Neuronal stem cell (in vitro differentiated cells): ENCODE measurements around the gene PSTPIP2.
"Not testable (repeated sequence)": the region's sequence is repeated elsewhere in the genome, so short reads cannot be mapped to it uniquely, and the experiment has no call there.

ENCODE experiments used
- DNase-seq: peaks from one replicate; pipeline ENCODE4 v3.0.0-alpha.2; 2013; ENCODE audit warnings: low spot score
- H2AFZ ChIP-seq: one replicate; pipeline ENCODE4 v1.6.1; 2013; ENCODE audit warnings: mild to moderate bottlenecking, low read length, inconsistent platforms
- H2AK5ac ChIP-seq: 2 replicates; pipeline ENCODE4 v1.6.1; 2013; ENCODE audit warnings: low read depth, mild to moderate bottlenecking, inconsistent platforms, low read length, moderate library complexity, mixed read lengths
- H2BK120ac ChIP-seq: 2 replicates; pipeline ENCODE4 v1.6.1; 2013; ENCODE audit warnings: low read depth, mild to moderate bottlenecking, inconsistent platforms, low read length, moderate library complexity, mixed read lengths
- H2BK12ac ChIP-seq: one replicate; pipeline ENCODE4 v1.6.1; 2013; ENCODE audit warnings: low read length, inconsistent platforms
- H2BK15ac ChIP-seq: 2 replicates; pipeline ENCODE4 v1.6.1; 2013; ENCODE audit warnings: mild to moderate bottlenecking, low read length, inconsistent platforms, mixed read lengths
- H2BK5ac ChIP-seq: one replicate; pipeline ENCODE4 v1.6.1; 2013; ENCODE audit warnings: inconsistent platforms, mild to moderate bottlenecking, low read length, moderate library complexity
- H3K14ac ChIP-seq: one replicate; pipeline ENCODE4 v1.6.1; 2013; ENCODE audit warnings: low read length, inconsistent platforms
- H3K18ac ChIP-seq: 2 replicates; pipeline ENCODE4 v1.6.1; 2013; ENCODE audit warnings: low read length, inconsistent platforms
- H3K23ac ChIP-seq: 2 replicates; pipeline ENCODE4 v1.6.1; 2013; ENCODE audit warnings: low read depth, mild to moderate bottlenecking, mixed read lengths, low read length, inconsistent platforms; ENCODE audit not compliant: poor library complexity
- H3K27ac ChIP-seq: replicated peaks from 3 replicates; pipeline ENCODE4 v1.5.1; 2013; ENCODE audit warnings: low read length, inconsistent platforms
- H3K27me3 ChIP-seq, 3 experiments: 2 replicates each; pipeline ENCODE4 v1.6.1; 2013; ENCODE audit warnings: low read length in 3 of 3, mild to moderate bottlenecking in 2 of 3, inconsistent platforms in 1 of 3, low read depth in 1 of 3, mixed read lengths in 1 of 3, moderate library complexity in 1 of 3; ENCODE audit not compliant: control insufficient read depth in 3 of 3, insufficient read depth in 3 of 3
- H3K36me3 ChIP-seq, 2 donors: replicated peaks in 1 of 2; 2 replicates each; pipeline ENCODE4 v1.6.1; 2013; ENCODE audit warnings: low read length in 2 of 2; ENCODE audit not compliant: control insufficient read depth in 2 of 2, insufficient read depth in 2 of 2
- H3K4ac ChIP-seq: 2 replicates; pipeline ENCODE4 v1.6.1; 2013; ENCODE audit warnings: inconsistent platforms, mild to moderate bottlenecking, low read length, moderate library complexity
- H3K4me1 ChIP-seq, 2 donors: 1 replicate in 1 of 2; 2 replicates in 1 of 2; pipeline ENCODE4 v1.6.1; 2013; ENCODE audit warnings: low read length in 2 of 2, low read depth in 1 of 2; ENCODE audit not compliant: control insufficient read depth in 2 of 2, insufficient read depth in 1 of 2
- H3K4me2 ChIP-seq: one replicate; pipeline ENCODE4 v1.6.1; 2013; ENCODE audit warnings: mild to moderate bottlenecking, low read length, inconsistent platforms; ENCODE audit not compliant: insufficient read depth, poor library complexity, severe bottlenecking
- H3K4me3 ChIP-seq, 2 donors: 2 replicates each; pipeline ENCODE4 v1.5.1; 2013; ENCODE audit warnings: low read length in 2 of 2, mild to moderate bottlenecking in 2 of 2, inconsistent platforms in 1 of 2, moderate library complexity in 1 of 2
- H3K79me1 ChIP-seq: one replicate; pipeline ENCODE4 v1.6.1; 2013; ENCODE audit warnings: low read depth, mild to moderate bottlenecking, inconsistent platforms, low read length, moderate library complexity
- H3K9ac ChIP-seq: one replicate; pipeline ENCODE4 v1.6.1; 2013; ENCODE audit warnings: mild to moderate bottlenecking, low read depth, low read length, inconsistent platforms; ENCODE audit not compliant: poor library complexity
- H3K9me3 ChIP-seq, 2 donors: replicated peaks in 1 of 2; 2 replicates each; pipeline versions ENCODE3 to v1.6.1; 2013; ENCODE audit warnings: low read length in 2 of 2, mild to moderate bottlenecking in 2 of 2, inconsistent platforms in 1 of 2, low read depth in 1 of 2, mixed read lengths in 1 of 2, moderate library complexity in 1 of 2; ENCODE audit not compliant: control insufficient read depth in 2 of 2, insufficient read depth in 1 of 2
- H4K8ac ChIP-seq: one replicate; pipeline ENCODE4 v1.6.1; 2013; ENCODE audit warnings: low read depth, mild to moderate bottlenecking, inconsistent platforms, low read length, moderate library complexity
- H4K91ac ChIP-seq: one replicate; pipeline ENCODE4 v1.6.1; 2013; ENCODE audit warnings: low read length, low read depth, mild to moderate bottlenecking, inconsistent platforms; ENCODE audit not compliant: poor library complexity
- WGBS, 2 donors: extraction: QIAGEN DNeasy Blood & Tissue Kit; methylation state at CpG; one replicate each; pipeline ENCODE4 v1.1.7; 2013; ENCODE audit warnings: missing lambda C conversion rate in 2 of 2, mixed read lengths in 1 of 2; ENCODE audit not compliant: insufficient read length in 2 of 2, insufficient replicate concordance in 1 of 2; ENCODE audit errors: extremely low coverage in 2 of 2; 5-methylcytosine and 5-hydroxymethylcytosine counted together

The PSTPIP2 gene

DNA sequence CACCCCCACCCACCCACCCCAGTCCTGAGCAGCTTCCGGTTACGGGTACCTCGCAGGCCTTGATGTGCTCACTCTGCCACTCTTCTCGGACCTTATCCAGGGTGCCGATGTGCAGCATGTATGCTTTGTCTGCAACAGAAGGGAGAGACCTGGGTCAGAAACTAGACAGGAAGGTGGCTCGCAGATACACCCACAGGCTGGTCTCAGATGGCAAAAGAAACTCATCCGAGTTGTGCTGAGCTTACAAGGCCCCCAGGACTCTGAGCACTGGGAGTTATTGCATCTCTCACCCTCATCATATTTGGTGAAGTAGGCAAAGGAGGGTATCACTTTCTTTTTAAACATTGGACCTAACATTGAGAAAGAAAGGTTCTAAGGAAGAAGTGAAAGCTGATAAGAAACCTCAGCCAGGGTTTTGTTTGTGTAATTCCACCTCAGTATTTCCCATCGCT lies 74.3 kb downstream of the PSTPIP2 start:
- Histone ChIP-seq H3K4me1 (peaks cover 0 to 1% of the 10 kb centered on the region in 2 donors), H3K14ac (no peak overlapping the region), H4K8ac (no peak overlapping the region), H3K18ac (no peak overlapping the region), H3K9ac (no peak overlapping the region), H2BK15ac (no peak overlapping the region), H2AK5ac (no peak overlapping the region), H3K79me1 (no peaks in the 10 kb centered on the region), H3K4me3 (no peak overlapping the region), H3K4me2 (no peak overlapping the region), H2BK12ac (peak overlapping the region; percentile 41), H3K36me3 (no peaks in the 10 kb centered on the region), H2BK5ac (no peak overlapping the region), H3K27me3 (no peaks in the 10 kb centered on the region), H3K4ac (no peak overlapping the region), H2AFZ (no peak overlapping the region), H3K23ac (no peak overlapping the region), H2BK120ac (no peak overlapping the region), H3K9me3 (peaks cover 0 to 6% of the 10 kb centered on the region in 2 donors), H4K91ac (no peak overlapping the region), H3K27ac (no peak overlapping the region)
- no CpG with 5 or more reads among the region's 8 CpGs for WGBS, 2 donors
- no peak for DNase-seq

DNA sequence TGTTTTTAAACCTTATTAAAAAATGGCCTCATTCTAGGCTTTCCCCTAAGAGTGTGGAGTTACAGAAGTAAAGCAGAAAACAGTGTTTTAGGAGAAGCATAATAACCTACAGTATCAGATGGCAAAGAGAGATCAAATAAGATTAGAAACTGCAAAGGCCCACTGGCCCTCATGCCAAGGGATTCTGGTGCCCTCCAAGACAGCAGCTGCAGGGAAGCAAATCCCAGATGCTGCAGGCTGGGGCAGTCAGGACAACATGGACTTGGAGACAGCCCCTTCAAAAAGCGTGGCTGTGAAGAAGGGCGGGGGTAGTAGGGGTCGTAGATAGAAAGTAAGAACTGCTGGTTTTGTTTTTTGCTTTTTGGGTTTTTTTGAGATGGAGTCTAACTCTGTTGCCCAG lies 76.6 kb downstream of the PSTPIP2 start:
- Histone ChIP-seq H2BK15ac (no peak overlapping the region), H3K27ac (no peak overlapping the region), H3K4me3 (no peak overlapping the region), H3K9me3 (no peaks in the 10 kb centered on the region), H3K9ac (no peak overlapping the region), H2BK120ac (no peak overlapping the region), H2BK5ac (no peak overlapping the region), H3K14ac (no peak overlapping the region), H3K27me3 (no peaks in the 10 kb centered on the region), H3K79me1 (no peaks in the 10 kb centered on the region), H3K36me3 (no peaks in the 10 kb centered on the region), H3K4ac (no peak overlapping the region), H3K4me1 (peaks cover 0 to 1% of the 10 kb centered on the region in 2 donors), H2AK5ac (no peak overlapping the region), H3K18ac (no peak overlapping the region), H3K4me2 (no peak overlapping the region), H2AFZ (no peak overlapping the region), H2BK12ac (no peak overlapping the region), H4K91ac (no peak overlapping the region), H3K23ac (no peak overlapping the region), H4K8ac (no peak overlapping the region)
- no peak for DNase-seq
- WGBS, 2 donors, result 100% methylated on average over 2 of the region's 3 CpGs; no CpG with 5 or more reads in 1 of the 2 donors

- Histone ChIP-seq H3K23ac (no peak overlapping the region), H2BK120ac (no peak overlapping the region), H3K4ac (no peak overlapping the region), H4K8ac (no peak overlapping the region), H2BK12ac (no peak overlapping the region), H2BK15ac (no peak overlapping the region), H2BK5ac (no peak overlapping the region), H3K9ac (no peak overlapping the region), H3K27me3 (no peaks in the 10 kb centered on the region), H2AFZ (no peak overlapping the region), H3K9me3 (peaks cover 0 to 10% of the 10 kb centered on the region in 2 donors), H3K27ac (no peak overlapping the region), H3K4me1 (peaks cover 0 to 1% of the 10 kb centered on the region in 2 donors), H3K18ac (no peak overlapping the region), H2AK5ac (no peak overlapping the region), H3K36me3 (no peaks in the 10 kb centered on the region), H3K4me3 (no peak overlapping the region), H3K79me1 (no peaks in the 10 kb centered on the region), H3K14ac (no peak overlapping the region), H3K4me2 (no peak overlapping the region), H4K91ac (no peak overlapping the region)
- no peak for DNase-seq
- no CpG with 5 or more reads among the region's 4 CpGs for WGBS, 2 donors
Measured at GRCh38 chr18:45993438-45993837, 78.6 kb downstream of the PSTPIP2 start.

GRCh38 chr18:45992527-45992926 lies 79.5 kb downstream of the PSTPIP2 start:
- not testable (repeated sequence) for H3K4me1 ChIP-seq, H3K27ac ChIP-seq, H4K8ac ChIP-seq, H3K4ac ChIP-seq, H2BK15ac ChIP-seq, H3K18ac ChIP-seq, H3K14ac ChIP-seq, H2BK120ac ChIP-seq, H3K4me3 ChIP-seq, H2AFZ ChIP-seq, H3K4me2 ChIP-seq, H3K36me3 ChIP-seq, H2BK5ac ChIP-seq, H3K23ac ChIP-seq, H3K79me1 ChIP-seq, DNase-seq, H2BK12ac ChIP-seq, H4K91ac ChIP-seq, H3K27me3 ChIP-seq, H2AK5ac ChIP-seq, H3K9ac ChIP-seq
- WGBS, 2 donors, result no CpG with 5 or more reads among the region's 6 CpGs
- H3K9me3 ChIP-seq, result peaks cover 0 to 10% of the 10 kb centered on the region in 2 donors
